ENCODE data around the gene METTL24. TPM values are rescaled to one million over a fixed set of nuclear protein-coding genes. Genes with fewer than 3 reads are reported as not detected.
A peak's percentile ranks its signal among the peaks of the same experiment; 100 is the strongest.
"Not testable (repeated sequence)": the region's sequence is repeated elsewhere in the genome, so short reads cannot be mapped to it uniquely, and the experiment has no call there.

METTL24 gene
- total RNA-seq, 2 donors from 2014 or later, result not detected

DNA sequence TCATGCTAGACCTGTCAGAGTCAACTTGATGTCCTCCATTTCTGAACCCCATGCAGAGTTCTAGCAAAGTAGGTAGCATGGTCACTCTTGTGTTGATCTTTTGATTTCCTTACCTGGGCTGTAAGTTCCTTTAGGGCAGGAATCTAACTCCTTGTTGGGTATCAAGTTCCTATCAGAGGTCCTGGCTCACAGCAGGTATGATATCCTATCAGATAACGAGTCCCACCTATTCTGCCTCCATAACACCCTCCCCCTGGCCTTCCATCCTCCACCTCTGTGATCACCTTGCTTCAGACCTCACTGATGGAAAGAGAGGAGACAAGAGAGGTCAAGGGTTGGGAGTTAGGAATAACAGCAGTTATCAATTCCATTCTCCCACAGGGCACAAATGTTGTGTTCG, 101.8 kb downstream of the METTL24 start:
- Mint-ChIP-seq H3K36me3 (ENCODE audit: low read depth) (no peaks in the 10 kb centered on the region), H3K4me1 (no peaks in the 10 kb centered on the region), H3K27me3 (peaks cover 15% of the 10 kb centered on the region), H3K27ac (no peak overlapping the region), H3K4me3 (no peak overlapping the region), H3K9me3 (peaks cover 3% of the 10 kb centered on the region)
- ATAC-seq (replicated peaks), result no peak

- no peak overlapping the region for H3K4me3 Mint-ChIP-seq
- no peak overlapping the region for H3K27ac Mint-ChIP-seq
- peaks cover 3% of the 10 kb centered on the region for H3K9me3 Mint-ChIP-seq
- H3K27me3 Mint-ChIP-seq, result peaks cover 15% of the 10 kb centered on the region
- H3K36me3 Mint-ChIP-seq (ENCODE audit: low read depth), result no peaks in the 10 kb centered on the region
- no peak for ATAC-seq (replicated peaks)
- H3K4me1 Mint-ChIP-seq, result no peaks in the 10 kb centered on the region
Observed at GRCh38 chr6:110255211-110255750, 102.9 kb downstream of the METTL24 start.

- Mint-ChIP-seq H3K36me3 (ENCODE audit: low read depth) (no peaks in the 10 kb centered on the region), H3K27me3 (peaks cover 6% of the 10 kb centered on the region), H3K9me3 (no peaks in the 10 kb centered on the region), H3K27ac (no peak overlapping the region), H3K4me3 (no peak overlapping the region), H3K4me1 (no peaks in the 10 kb centered on the region)
- no peak for ATAC-seq (replicated peaks)
Observed at GRCh38 chr6:110250838-110251237, 107.3 kb downstream of the METTL24 start.

DNA sequence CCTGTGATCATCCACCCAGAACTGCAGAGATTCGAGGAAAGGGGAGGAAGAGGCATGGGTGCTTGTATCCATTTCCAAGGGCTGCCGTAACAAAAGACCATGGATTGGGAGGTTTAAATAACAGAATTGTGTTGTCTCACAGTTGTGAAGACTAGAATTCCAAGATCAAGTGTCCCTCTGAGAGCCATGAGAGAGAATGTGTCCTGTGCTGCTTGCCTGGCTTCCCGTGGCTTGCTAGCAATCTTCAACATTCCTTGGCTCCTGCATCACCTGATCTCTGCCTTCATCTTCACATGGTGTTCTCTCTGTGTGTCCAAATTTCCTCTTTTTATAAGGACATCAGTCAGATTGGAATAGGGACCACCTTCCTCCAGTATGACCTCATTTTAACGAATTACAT, 108.1 kb downstream of the METTL24 start:
- no peak for ATAC-seq (replicated peaks)
- Mint-ChIP-seq H3K4me1 (no peaks in the 10 kb centered on the region), H3K27ac (no peak overlapping the region), H3K36me3 (ENCODE audit: low read depth) (no peaks in the 10 kb centered on the region), H3K27me3 (peaks cover under 1% of the 10 kb centered on the region), H3K4me3 (no peak overlapping the region), H3K9me3 (no peaks in the 10 kb centered on the region)

DNA sequence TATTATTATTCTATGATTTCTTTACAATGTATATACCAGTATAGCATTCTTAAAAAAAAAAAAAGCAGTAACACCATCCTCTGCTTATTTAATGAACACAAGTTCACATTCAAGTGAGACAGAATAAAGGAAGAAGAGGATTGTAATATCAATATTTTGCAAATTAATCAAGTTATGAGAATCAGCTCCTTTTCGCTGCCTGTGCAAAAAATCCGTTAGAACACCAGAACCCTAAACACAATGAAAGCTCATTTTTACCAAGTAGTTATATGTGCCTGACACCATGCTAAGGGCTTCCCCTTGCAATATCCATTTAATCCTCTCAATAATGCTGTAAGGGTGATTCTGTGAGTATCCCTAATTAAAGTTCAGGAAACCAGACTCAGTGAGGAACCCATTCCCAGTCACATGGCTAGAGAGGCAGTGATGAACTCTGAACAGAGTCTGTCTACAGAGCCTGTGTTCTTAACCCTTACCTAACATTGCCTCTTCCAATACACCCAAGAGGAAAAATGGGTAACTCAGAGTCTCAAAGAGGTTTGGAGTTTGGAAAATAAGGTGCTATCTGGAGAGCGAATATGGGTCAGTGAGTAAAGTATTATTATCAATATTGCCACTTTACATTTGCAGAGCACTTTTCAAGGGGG, 111.1 kb downstream of the METTL24 start:
- no peaks in the 10 kb centered on the region for H3K36me3 Mint-ChIP-seq (ENCODE audit: low read depth)

DNA sequence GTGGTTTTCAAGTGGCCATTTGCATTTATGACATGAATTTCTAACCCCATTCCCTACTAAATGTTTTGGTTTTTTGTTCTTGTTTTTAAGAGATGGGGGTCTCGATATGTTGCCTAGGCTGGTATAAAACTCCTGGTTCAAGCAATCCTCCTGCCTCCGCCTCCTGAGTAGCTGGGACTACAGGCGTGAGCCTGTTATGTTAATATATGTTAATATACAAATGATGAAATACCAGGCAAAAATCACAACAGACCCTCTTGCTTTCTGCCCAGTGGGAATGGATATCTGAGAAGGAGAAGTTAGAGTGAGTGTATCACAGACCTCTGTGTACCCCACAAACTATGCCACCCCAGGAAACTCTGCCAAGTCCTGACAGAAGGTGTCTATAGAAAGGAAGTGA, 111.8 kb downstream of the METTL24 start:
- Mint-ChIP-seq H3K9me3 (no peaks in the 10 kb centered on the region), H3K27me3 (no peaks in the 10 kb centered on the region), H3K4me1 (no peaks in the 10 kb centered on the region), H3K27ac (no peak overlapping the region), H3K4me3 (no peak overlapping the region), H3K36me3 (ENCODE audit: low read depth) (no peaks in the 10 kb centered on the region)
- ATAC-seq (replicated peaks), result no peak

More for the DNA sequence above, 111.1 kb downstream of the METTL24 start:
- no peaks in the 10 kb centered on the region for H3K27me3 Mint-ChIP-seq
- ATAC-seq (replicated peaks), result no peak
- no peaks in the 10 kb centered on the region for H3K9me3 Mint-ChIP-seq
- no peak overlapping the region for H3K27ac Mint-ChIP-seq
- H3K4me3 Mint-ChIP-seq, result no peak overlapping the region
- no peaks in the 10 kb centered on the region for H3K4me1 Mint-ChIP-seq

DNA sequence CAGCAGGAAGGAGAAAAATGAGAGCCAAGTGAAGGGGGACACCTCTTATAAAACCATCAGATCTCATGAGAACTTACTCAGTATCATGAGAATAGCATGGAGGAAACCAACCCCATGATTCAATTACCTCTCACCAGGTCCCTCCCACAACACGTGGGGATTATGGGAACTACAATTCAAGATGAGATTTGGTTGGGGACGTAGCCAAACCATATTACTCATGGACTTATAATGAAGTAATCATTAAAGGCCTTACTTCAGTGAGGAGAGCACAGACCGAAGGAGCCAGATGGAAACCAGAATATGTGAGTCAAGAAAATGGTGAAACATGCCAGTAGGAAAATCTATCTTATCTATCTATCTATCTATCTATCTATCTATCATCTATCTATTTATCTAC, 113.5 kb downstream of the METTL24 start:
- ATAC-seq (replicated peaks); H3K9me3 Mint-ChIP-seq; H3K36me3 Mint-ChIP-seq (ENCODE audit: low read depth); H3K27me3 Mint-ChIP-seq; H3K4me3 Mint-ChIP-seq; H3K27ac Mint-ChIP-seq; H3K4me1 Mint-ChIP-seq: not testable (repeated sequence)

DNA sequence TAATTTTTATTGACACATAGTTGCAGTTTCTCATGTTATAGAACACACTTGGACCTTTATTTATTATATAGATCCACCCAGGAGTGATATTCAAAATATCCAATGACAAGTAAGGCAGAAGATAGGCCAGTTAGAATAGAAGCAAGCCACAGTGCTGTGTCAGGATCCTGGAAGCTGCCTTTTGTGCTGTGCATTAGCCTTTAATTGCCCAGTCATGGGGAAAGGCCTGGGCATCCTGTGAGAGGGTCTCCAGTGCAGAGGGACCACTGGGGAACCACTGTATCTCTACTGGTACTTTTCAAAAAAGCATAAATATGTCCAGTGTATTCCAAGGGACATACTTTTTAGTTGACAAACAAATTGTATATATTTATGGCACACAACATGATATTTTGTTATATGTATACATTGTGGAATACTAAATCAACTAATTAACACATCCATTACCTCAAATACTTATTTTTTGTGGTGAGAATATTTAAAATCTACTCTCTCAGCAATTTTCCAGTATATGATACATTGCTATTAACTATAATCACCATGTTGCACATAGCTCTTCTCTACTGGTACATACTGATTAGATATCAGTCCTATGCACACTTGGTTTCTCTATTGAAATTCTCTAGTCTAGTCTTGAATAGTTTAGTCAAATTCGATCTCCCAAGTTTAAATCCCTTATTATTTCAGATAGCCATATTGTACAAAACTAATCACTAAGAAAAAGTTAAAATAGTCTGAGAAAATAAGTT, 118.4 kb downstream of the METTL24 start:
- no peak overlapping the region for H3K27ac Mint-ChIP-seq
- no peak overlapping the region for H3K4me3 Mint-ChIP-seq
- H3K4me1 Mint-ChIP-seq, result no peaks in the 10 kb centered on the region
- peaks cover 18% of the 10 kb centered on the region for H3K36me3 Mint-ChIP-seq (ENCODE audit: low read depth)
- H3K27me3 Mint-ChIP-seq, result no peaks in the 10 kb centered on the region
- H3K9me3 Mint-ChIP-seq, result no peaks in the 10 kb centered on the region
- ATAC-seq (replicated peaks), result no peak

GRCh38 chr6:110236007-110236406, 122.1 kb downstream of the METTL24 start:
- peaks cover 24% of the 10 kb centered on the region for H3K36me3 Mint-ChIP-seq (ENCODE audit: low read depth)
- not testable (repeated sequence) for H3K27me3 Mint-ChIP-seq; ATAC-seq (replicated peaks); H3K27ac Mint-ChIP-seq; H3K9me3 Mint-ChIP-seq; H3K4me3 Mint-ChIP-seq; H3K4me1 Mint-ChIP-seq

GRCh38 chr6:110233770-110234374, 124.3 kb downstream of the METTL24 start:
- H3K27me3 Mint-ChIP-seq, result no peaks in the 10 kb centered on the region
- ATAC-seq (replicated peaks), result peak; percentile 84
- no peaks in the 10 kb centered on the region for H3K4me1 Mint-ChIP-seq
- H3K27ac Mint-ChIP-seq, result no peak overlapping the region
- peaks cover 35% of the 10 kb centered on the region for H3K36me3 Mint-ChIP-seq (ENCODE audit: low read depth)
- no peaks in the 10 kb centered on the region for H3K9me3 Mint-ChIP-seq
- H3K4me3 Mint-ChIP-seq, result no peak overlapping the region

GRCh38 chr6:110232450-110232849, 125.7 kb downstream of the METTL24 start:
- Mint-ChIP-seq H3K4me3 (no peak overlapping the region), H3K9me3 (no peaks in the 10 kb centered on the region), H3K27me3 (no peaks in the 10 kb centered on the region), H3K27ac (no peak overlapping the region), H3K36me3 (ENCODE audit: low read depth) (peaks cover 42% of the 10 kb centered on the region), H3K4me1 (no peaks in the 10 kb centered on the region)
- ATAC-seq (replicated peaks), result no peak

DNA sequence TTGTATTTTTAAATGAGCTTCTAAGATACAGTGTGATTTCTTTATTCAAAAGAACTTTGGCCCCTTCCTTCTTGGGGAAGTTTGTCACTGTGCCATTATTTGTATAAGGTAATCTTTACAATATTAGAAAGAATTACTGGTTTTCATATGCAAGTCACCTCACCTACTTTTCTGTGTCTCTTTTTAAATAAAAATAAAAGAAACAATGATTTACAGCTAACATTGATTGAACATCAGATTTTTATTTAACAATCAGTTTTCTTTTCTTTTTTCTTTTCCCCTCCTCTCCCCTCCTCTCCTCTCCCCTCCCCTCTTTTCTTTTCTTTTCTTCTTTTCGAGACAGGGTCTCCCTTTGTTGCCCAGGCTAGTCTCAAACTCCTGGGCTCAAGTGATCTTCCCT, 131.9 kb downstream of the METTL24 start:
- peaks cover 78% of the 10 kb centered on the region for H3K36me3 Mint-ChIP-seq (ENCODE audit: low read depth)
- no peaks in the 10 kb centered on the region for H3K27me3 Mint-ChIP-seq
- peaks cover 3% of the 10 kb centered on the region for H3K4me1 Mint-ChIP-seq
- H3K4me3 Mint-ChIP-seq, result no peak overlapping the region
- H3K27ac Mint-ChIP-seq, result no peak overlapping the region
- no peaks in the 10 kb centered on the region for H3K9me3 Mint-ChIP-seq
- no peak for ATAC-seq (replicated peaks)

- peaks cover 95% of the 10 kb centered on the region for H3K36me3 Mint-ChIP-seq (ENCODE audit: low read depth)
- no peaks in the 10 kb centered on the region for H3K27me3 Mint-ChIP-seq
- ATAC-seq (replicated peaks), result no peak
- H3K4me1 Mint-ChIP-seq, result peaks cover 3% of the 10 kb centered on the region
- H3K27ac Mint-ChIP-seq, result no peak overlapping the region
- no peak overlapping the region for H3K4me3 Mint-ChIP-seq
- no peaks in the 10 kb centered on the region for H3K9me3 Mint-ChIP-seq
Observed at GRCh38 chr6:110221738-110222137, 136.4 kb downstream of the METTL24 start.

GRCh38 chr6:110217266-110217665, 140.9 kb downstream of the METTL24 start:
- Mint-ChIP-seq H3K36me3 (ENCODE audit: low read depth) (peaks cover 89% of the 10 kb centered on the region), H3K9me3 (no peaks in the 10 kb centered on the region)
- ATAC-seq (replicated peaks), result no peak

GRCh38 chr6:110216140-110216539, 142.0 kb downstream of the METTL24 start:
- no peak overlapping the region for H3K27ac Mint-ChIP-seq
- peaks cover 91% of the 10 kb centered on the region for H3K36me3 Mint-ChIP-seq (ENCODE audit: low read depth)
- H3K4me1 Mint-ChIP-seq, result no peaks in the 10 kb centered on the region
- no peak for ATAC-seq (replicated peaks)
- no peaks in the 10 kb centered on the region for H3K9me3 Mint-ChIP-seq
- H3K27me3 Mint-ChIP-seq, result no peaks in the 10 kb centered on the region
- H3K4me3 Mint-ChIP-seq, result no peak overlapping the region

More at GRCh38 chr6:110217266-110217665, 140.9 kb downstream of the METTL24 start:
- no peaks in the 10 kb centered on the region for H3K4me1 Mint-ChIP-seq
- no peak overlapping the region for H3K4me3 Mint-ChIP-seq
- H3K27ac Mint-ChIP-seq, result no peak overlapping the region
- H3K27me3 Mint-ChIP-seq, result no peaks in the 10 kb centered on the region
